Anterior cingulate cortex (tissue), 58 donors: ENCODE results near the gene CREB5.
A peak's percentile ranks its signal among the peaks of the same experiment; 100 is the strongest.
"Not testable (repeated sequence)": the region's sequence is repeated elsewhere in the genome, so short reads cannot be mapped to it uniquely, and the experiment has no call there.

Experiments
- DNase-seq, 58 donors: peaks; one replicate each; lab custom pipeline; 2025; lab: John Stamatoyannopoulos, UW

CREB5 gene, protein sequence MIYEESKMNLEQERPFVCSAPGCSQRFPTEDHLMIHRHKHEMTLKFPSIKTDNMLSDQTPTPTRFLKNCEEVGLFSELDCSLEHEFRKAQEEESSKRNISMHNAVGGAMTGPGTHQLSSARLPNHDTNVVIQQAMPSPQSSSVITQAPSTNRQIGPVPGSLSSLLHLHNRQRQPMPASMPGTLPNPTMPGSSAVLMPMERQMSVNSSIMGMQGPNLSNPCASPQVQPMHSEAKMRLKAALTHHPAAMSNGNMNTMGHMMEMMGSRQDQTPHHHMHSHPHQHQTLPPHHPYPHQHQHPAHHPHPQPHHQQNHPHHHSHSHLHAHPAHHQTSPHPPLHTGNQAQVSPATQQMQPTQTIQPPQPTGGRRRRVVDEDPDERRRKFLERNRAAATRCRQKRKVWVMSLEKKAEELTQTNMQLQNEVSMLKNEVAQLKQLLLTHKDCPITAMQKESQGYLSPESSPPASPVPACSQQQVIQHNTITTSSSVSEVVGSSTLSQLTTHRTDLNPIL

DNA sequence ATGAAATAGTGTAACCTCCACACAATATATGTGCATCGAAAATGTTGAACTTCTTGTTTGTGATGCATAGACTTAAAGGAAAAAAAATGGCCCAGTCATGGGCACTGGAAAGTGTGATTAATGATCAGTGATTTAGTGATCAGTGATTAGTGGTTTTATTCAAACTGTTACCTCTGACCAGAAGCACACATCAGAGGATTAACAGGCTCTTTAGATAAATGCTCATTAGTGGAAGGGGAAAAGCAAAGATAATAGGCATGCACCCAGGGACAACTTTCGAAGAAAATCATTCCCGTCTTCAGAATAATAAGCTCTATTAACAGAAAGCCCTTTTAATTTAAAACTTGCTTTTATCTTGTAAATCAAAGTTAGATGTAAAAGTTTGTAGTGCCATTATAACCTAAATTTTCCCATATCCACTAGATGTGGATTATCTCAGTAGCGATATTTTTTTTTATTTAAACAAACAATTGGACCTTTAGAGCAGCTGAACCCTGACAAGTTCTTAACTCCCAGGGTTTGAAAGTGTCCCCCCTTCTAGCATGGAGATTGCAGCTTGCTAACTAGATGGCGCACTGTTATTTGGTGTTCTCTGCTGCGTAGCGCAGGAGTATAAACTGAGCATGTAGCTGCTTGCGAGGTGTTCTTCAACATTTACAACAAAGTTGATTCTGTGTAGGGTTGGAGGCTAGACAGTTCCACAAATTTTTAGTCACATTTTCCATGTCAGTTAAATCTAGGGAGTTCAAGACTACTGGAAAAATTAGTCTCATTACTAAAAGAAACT is at the start of gene CREB5:
Gene CREB5, plus strand, starts transcription at position 643 of the 787 bp plus-strand sequence. CDS start 397 bp downstream, outside the sequence.
- DNase-seq: peak in 19 of 58 donors; percentile 2 to 62 (median 32)

DNA sequence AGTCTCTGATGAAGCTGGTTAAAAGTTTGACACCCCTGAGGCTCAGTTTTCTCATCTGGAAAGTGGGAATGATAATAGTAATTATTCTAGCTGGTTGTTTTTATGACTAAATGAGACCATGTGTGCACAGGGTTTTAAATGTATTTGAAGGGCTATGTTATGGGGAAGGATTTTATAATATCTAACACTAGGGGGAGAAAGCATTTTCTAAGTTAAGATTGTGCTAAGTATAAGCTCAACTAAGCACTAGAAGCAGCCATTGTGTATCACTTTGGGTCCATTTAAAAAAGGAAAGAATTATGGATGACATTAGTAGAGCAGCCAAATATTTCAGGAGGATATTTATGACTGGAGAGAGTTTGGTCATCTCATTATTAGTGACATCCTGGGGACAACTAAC is 49.5 kb upstream of the CREB5 start:
- no peak for DNase-seq

DNA sequence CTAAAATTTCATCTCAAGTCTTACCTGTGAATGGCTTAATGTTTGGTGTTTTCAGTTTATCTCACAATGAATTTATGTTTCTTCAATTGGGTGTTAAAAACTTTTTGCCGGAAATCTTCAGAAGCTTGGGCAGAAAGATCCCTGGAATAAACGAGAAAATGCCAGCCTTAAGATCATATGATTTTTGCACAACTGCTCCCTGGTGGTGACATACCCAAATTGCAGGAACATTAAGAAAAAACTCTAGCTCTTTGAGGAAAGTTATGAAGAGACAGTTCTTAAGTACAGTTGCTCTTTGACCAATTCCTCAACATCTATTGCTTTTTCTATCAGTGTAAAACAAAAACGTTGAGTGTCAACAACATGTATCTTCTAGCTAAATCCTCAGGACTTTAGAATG is 48.2 kb upstream of the CREB5 start:
- DNase-seq: no peak

DNA sequence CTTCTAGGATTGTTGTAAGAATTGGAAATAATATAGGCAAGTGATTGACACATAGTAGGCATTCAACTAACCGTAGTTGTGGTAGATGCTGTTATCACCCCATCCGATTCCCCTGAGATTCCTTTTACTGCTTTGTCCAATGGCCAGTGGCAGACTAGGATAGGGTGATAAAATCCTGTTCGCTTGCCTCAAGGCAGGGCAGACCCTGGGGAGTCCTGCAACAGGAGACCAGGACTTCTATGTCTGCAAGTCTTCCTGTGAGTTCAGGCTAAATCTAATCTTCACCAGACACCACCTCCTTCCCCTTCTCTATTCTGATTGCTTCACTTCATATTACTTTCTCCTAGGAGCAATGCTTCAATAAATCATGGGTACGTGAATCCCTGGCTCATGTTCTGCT is 42.8 kb upstream of the CREB5 start:
- DNase-seq: no peak

DNA sequence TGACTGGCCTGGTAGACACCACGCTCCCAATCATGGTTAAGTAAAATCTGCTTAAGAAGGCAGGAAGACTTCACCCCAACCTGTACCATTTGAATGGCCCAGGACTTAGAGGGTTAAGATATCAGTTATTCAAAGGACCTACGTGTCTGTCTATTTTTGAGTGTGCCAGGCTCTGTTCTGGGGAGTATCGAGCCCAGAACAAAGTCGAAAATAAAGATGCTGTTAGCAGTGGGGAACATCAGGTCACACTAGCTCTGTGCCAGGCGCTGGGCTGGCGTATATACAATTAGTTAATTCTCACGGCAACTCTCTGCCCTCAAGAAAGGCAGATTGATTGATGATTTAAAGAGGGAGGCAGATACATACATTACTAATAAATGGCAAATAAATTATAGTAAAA is 40.5 kb upstream of the CREB5 start:
- DNase-seq: no peak

DNA sequence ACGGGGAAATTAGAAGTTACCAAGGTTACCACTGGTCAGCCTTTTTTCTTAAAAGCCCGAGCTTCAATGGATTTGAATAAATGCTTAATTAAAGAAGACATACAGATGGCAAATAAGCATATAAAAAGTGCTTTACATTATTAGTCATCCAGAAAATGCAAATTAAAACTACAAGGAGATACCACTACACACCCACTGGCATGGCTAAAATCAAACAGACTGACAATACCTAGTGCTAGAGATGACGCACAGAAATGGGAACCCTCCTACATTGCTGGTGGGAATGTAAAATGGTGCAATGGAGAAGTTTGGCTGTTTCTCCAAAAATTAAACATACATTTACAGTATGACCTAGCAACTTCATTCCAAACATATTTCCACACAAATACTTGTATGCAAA is 38.3 kb upstream of the CREB5 start:
- peak in 1 of 58 donors; percentile 5 for DNase-seq

DNA sequence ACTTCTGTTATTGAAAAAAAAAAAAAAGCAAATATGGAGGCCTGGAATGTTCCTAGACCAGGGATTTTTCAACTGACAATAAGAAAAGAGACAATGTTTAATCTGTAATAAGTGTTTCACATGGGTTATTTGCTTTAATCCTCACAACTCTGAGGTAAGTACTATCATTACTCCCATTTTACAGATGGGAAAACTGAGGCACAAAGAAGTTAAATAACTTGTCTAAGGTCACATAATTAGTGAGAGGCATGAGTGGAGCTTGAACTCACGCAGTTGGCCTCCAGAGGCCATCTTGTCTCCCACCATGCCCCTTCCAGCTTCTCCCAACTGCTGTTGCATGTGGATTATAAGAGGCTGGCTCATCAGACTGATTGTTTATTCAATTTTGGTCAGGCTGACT is 36.6 kb upstream of the CREB5 start:
- DNase-seq: no peak

DNA sequence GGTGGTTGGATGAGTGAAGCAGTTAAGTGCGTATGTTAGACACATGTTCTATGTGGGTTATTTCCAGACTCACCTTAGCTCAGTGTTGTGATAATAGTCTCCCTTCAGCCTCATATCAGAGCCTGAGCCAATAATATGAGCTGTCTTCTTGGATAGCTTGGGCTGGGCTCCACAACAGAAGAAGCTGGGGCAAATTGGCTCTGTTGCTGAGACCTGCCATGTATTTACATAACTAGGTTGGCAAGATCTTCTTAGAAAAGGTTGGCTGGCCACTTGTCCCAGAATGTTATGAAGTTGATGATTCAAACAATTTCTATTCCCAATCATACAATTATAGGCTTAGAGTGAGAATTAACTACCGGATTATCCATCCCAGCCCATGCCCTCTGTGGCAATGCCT is 35.7 kb upstream of the CREB5 start:
- no peak for DNase-seq

DNA sequence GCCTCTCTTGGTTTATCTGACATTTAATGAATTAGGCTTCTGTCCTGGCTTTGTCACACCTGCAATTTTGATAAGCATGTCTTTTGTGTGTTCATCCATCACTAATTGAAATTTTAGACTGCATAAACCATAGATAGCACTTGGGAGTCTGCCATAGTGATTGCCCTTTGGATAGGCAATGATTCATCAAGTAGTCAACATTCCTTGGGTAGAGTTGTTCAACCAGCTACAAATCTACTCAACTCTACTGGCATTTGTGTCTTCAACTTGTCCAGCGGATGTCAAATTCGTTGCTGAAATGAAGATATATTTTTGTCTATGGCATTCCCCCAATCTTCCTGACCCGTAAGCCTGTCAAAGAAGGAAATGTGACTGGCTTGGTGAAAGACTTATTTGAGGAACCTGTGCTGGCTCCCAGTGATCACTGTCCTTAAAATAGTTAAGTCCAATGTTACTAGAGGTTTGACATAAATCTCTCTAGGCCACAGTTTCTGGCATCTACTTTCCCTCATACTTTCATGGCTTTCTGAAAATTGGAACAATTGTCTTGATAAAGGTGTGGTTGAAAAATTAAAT is 33.7 kb upstream of the CREB5 start:
- no peak for DNase-seq

DNA sequence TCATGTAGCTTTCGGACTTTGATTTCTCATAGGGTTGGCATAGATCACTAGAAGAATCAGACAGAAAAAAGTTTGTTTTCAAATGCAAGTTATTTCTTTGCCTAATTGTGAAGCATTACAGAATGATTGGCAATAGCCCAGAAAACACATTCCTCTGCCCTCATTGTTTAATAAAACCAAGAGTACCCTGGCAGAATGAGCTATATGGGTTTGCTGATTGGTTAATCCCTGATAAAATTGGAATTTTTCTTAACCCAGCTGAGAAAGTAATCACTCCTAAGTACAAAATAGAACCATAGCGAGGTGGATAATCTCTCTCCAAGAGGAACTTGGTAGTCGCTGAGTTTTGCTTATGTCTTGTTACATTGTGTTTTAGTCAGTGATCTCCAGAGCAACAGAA is 30.9 kb upstream of the CREB5 start:
- no peak for DNase-seq

DNA sequence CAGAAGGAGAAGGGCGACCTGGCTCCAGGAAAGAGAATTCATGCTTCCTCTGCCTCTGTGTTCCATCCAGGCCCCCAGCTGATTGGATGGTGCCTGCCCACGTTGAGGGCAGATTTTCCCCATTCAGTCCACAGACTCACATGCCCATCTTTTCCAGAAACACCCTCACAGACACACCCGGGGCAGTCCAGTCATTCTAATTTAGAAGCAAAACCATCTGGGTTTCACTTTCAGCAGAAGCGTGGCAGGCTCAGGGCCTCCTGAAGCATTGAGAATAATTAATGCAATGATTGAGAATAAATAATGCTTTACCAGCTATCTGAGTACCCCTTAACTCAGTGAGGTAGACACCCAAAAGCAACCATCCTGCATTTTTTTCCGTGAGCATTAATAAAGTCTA is 30.2 kb upstream of the CREB5 start:
- no peak for DNase-seq

DNA sequence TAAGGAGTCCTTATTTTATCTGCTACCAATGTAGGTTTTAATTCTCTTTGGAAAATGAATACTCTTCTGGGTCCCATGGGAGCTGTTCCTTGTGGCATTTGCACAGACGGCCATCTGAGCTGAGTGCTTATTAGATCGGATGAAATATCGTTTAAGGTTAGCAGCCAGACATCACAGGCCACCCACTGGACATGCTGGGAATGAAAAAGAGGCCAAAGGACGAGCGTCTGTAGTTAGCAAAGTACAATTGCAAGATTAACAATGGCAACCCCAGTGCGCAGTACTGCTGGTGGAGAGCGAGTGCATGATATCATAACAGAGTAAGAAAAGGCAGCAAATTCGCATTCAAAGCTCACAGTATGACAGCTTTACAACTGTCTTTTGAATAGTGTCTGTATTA is 28.3 kb upstream of the CREB5 start:
- no peak for DNase-seq

DNA sequence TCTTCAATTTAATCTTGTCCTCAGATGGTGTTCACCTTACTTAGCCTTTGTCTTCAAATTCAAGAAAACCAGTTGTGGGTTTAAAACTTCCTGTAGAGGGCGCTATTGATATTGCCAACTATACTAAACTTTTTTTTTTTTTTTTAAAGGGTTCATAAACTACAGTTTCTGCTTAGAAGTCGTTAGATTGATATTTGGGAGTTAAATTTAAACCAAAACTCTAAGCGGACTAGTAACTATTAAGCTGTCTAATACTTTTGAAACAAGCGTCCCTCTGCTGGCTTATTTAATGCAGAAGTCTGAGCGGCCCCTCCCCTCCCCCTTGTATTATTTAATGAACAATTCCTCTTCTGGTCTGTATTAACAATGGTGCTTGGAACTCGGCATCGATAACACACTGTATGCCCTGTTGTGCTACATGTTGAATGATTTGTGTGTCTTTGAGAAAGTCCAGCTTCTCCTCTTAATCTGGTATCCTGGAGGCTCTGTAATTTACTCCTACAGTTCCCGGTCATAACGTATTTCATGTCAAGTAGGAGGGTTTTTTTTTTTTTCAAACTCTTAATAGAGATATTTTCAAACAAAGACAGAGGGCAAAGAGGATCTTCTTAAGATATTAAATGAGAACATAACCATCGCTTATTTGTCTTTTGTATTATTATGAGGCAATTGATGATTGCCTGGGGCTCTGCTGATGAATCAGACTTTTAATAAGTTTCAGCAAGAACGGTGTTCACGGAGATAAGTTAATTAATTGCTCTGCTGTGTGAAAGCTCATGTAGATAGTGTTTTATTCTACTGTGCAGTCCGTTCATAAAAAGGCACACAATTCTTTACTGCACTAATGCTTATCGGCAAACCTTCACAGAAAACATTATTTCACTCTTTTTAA is 22.6 kb upstream of the CREB5 start:
- peak in 7 of 58 donors; percentile 2 to 50 (median 20) for DNase-seq

DNA sequence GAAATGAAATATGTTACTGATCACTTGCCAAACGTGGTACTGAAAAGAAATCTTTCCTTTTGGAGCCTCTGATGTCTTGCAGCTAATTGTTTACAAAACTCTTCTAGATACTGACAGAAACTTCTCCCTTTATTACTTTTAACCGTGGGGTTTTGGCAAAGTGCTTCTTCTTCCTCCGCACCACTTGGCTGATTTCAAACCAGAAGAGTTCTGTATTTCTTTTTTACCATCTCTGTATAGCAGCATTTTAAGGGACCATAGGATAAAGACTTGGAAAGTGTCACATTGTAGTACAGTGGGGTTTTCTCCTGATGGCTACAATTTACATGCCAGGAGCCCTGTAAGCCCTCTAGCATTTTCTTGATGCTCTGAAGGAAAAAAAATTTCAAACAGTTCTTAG is 21.9 kb upstream of the CREB5 start:
- DNase-seq: no peak

DNA sequence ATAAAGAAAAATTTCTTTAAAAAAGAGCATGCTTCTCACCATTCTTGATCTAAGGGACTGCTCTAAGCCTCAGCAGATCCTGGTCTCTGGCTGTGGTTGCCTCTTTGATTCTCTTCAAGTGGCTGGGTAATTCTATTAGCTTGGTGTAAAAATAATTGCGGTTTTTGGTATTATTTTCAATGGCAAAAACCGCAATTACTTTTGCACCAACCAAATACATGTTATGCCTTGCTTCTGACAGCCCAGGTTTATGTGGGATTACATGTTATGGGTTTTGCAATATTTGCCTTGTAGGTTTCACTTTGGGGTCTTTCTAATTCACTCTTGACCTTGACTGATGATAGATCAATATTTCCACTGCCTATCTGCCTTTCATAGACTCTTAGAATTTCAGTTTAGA is 20.0 kb upstream of the CREB5 start:
- no peak for DNase-seq

DNA sequence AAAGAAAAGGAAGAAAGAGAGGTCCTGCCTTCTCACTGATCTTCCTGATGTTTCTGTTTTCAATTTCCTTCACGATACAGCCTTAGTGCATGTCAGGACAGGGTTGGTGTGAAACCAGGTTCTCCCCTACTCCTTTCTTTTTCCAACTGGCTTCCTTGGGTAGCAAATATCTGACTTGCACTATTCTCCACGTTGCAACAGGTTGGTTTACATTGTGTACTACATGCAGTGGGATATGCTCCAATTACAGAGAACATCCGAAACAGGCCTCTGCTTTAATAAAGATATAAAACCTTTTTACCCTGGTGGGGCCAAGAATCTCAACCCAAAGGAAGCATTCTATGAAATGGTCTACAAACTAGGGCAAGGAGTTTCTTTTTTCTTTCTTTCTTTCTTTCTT is 16.9 kb upstream of the CREB5 start:
- no peak for DNase-seq

DNA sequence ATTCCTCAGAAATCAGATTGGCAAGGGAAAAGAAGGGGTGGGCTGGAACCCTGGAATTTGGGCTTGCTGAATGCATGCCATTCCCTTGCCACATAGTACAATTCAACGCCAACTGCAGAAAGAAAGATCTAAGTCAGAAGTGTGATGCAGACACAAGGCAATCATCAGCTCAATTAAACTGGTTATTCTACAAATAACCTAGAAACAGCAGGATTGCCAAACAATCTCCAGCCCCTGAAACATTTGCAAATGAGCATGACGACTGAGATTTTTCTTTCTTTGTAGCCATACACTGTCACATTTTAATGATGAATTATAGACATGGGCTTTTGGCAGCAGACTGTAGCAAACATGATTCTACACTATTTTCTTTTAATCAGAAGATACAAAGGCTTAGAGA is 16.5 kb upstream of the CREB5 start:
- no peak for DNase-seq

DNA sequence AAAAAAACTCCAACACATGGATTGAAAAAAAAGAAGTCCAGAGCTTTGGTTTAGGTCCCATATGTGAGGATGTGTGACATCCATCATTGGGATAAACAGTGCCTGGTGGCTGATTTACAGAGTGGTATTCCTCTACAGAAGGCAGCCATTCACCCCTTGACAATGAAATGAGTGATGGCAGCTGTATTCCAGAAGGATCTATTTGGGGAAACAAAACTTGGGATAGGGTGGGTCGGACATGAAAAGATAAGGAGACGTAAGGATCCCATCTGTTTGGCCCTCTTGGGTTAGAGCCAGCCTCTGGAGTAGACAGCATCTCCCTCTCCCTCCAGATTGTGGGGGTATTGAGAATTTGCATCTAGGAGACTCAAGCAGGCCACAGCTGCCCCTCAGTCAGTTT is 15.2 kb upstream of the CREB5 start:
- DNase-seq: no peak

DNA sequence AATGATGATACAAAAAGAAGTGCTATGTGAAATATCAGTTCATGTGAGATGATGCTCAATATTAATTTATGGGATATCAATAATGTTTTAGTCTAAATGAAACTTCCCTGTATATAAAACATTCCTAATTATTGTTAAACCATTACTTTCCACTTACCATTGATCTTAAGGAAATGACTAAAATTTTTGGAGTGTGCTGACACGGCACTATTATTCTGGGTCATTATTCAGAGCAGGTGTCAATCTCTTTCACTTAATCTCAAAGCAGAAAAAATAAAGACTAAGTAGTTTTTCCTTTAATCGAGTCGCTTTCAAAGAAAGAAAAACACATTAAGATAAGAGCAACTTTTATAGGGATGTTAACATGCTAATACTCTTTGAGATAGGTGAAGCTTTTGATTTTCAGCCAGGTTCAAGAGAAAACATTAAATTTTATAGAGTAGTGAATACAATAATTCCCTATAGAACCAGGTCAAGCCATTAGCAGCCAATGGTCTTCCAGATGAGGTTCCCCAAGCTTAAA is 11.4 kb upstream of the CREB5 start:
- no peak for DNase-seq

DNA sequence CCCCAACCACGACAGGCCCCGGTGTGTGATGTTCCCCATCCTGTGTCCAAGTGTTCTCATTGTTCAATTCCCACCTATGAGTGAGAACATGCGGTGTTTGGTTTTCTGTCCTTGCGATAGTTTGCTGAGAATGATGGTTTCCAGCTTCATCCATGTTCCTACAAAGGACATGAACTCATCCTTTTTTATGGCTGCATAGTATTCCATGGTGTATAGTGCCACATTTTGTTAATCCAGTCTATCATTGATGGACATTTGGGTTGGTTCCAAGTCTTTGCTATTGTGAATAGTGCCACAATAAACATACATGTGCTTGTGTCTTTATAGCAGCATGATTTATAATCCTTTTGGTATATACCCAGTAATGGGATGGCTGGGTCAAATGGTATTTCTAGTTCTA is 10.8 kb upstream of the CREB5 start:
- not testable (repeated sequence) for DNase-seq
